H1 (cell line): ENCODE results near the gene ZYG11B. TPM values are rescaled to one million over a fixed set of nuclear protein-coding genes. Genes with fewer than 3 reads are reported as not detected.

Experiments
- CTCF ChIA-PET: fragments of 300-600 bp; sonication (Branson Sonifier 250); formaldehyde crosslinking; loops from one replicate; lab custom pipeline; 2021; ENCODE audit not compliant: partially characterized antibody; lab: Charles Lee
- POLR2A ChIA-PET: fragments of 300-600 bp; sonication (Branson Sonifier 250); formaldehyde crosslinking; loops from one replicate; lab custom pipeline; 2021; ENCODE audit warnings: inconsistent platforms; ENCODE audit not compliant: partially characterized antibody; lab: Charles Lee
- DNase-seq, 2 experiments: peaks; one replicate each; pipeline versions ENCODE4 v3.0.0 to v3.0.0-alpha.2; 2010 to 2022; ENCODE audit warnings: low spot score in 2 of 2, low read depth in 1 of 2, mixed read lengths in 1 of 2
- FAIRE-seq: peaks from 2 replicates; lab custom pipeline; 2011; peaks lifted over from hg19 to GRCh38; lab: Jason Lieb, UNC
- H2AFZ ChIP-seq: 2 replicates; pipeline ENCODE4 v1.8.1; 2012; ENCODE audit warnings: low read length, inconsistent platforms
- H2AK5ac ChIP-seq: 2 replicates; pipeline ENCODE4 v1.6.1; 2013; ENCODE audit warnings: low read depth, low read length
- H2BK120ac ChIP-seq: replicated peaks from 2 replicates; pipeline ENCODE3; 2013; ENCODE audit warnings: low read depth, low read length, inconsistent platforms
- H2BK12ac ChIP-seq: 2 replicates; pipeline ENCODE4 v1.6.1; 2013; ENCODE audit warnings: low read depth, low read length
- H2BK15ac ChIP-seq: 2 replicates; pipeline ENCODE4 v1.6.1; 2013; ENCODE audit warnings: low read length
- H2BK20ac ChIP-seq: 2 replicates; pipeline ENCODE4 v1.6.1; 2013; ENCODE audit warnings: low read length
- H2BK5ac ChIP-seq: 2 replicates; pipeline ENCODE4 v1.6.1; 2013; ENCODE audit warnings: low read depth, low read length
- H3K14ac ChIP-seq: 2 replicates; pipeline ENCODE4 v1.6.1; 2013; ENCODE audit warnings: inconsistent platforms; ENCODE audit not compliant: insufficient read length
- H3K18ac ChIP-seq: 2 replicates; pipeline ENCODE4 v1.6.1; 2013; ENCODE audit warnings: low read length; ENCODE audit errors: extremely low read depth
- H3K23ac ChIP-seq: 2 replicates; pipeline ENCODE4 v1.6.1; 2013; ENCODE audit warnings: inconsistent platforms; ENCODE audit not compliant: insufficient read length
- H3K23me2 ChIP-seq: 2 replicates; pipeline ENCODE4 v1.6.1; 2013; ENCODE audit warnings: low read depth, low read length
- H3K27ac ChIP-seq: 2 replicates; pipeline ENCODE4 v1.6.1; 2011; ENCODE audit warnings: low read depth, low read length, inconsistent platforms
- H3K27me3 ChIP-seq, 4 experiments: replicated peaks in 1 of 4; 1 replicate in 1 of 4; 2 replicates in 3 of 4; pipeline versions ENCODE4 v1.6.1 to v1.8.1; 2011 to 2013; ENCODE audit warnings: low read length in 3 of 4, mild to moderate bottlenecking in 3 of 4, inconsistent platforms in 2 of 4, mixed read lengths in 2 of 4, moderate library complexity in 1 of 4; ENCODE audit not compliant: control insufficient read depth in 3 of 4, insufficient read depth in 3 of 4; ENCODE audit errors: extremely low read depth in 1 of 4
- H3K36me3 ChIP-seq, 4 experiments: 2 replicates each; pipeline versions ENCODE4 v1.6.1 to v1.8.1; 2011 to 2013; ENCODE audit warnings: mild to moderate bottlenecking in 4 of 4, low read length in 3 of 4, moderate library complexity in 2 of 4, control low read depth in 1 of 4, inconsistent platforms in 1 of 4; ENCODE audit not compliant: insufficient read depth in 4 of 4, control insufficient read depth in 2 of 4
- H3K4ac ChIP-seq: replicated peaks from 2 replicates; pipeline ENCODE3; 2013; ENCODE audit warnings: low read length, low read depth, mixed read lengths, inconsistent platforms; ENCODE audit not compliant: insufficient read length
- H3K4me1 ChIP-seq, 4 experiments: replicated peaks in 1 of 4; 1 replicate in 1 of 4; 2 replicates in 3 of 4; pipeline versions ENCODE4 v1.6.1 to v1.8.1; 2011 to 2013; ENCODE audit warnings: low read length in 3 of 4, inconsistent platforms in 2 of 4, mixed read lengths in 1 of 4; ENCODE audit not compliant: insufficient read depth in 4 of 4, control insufficient read depth in 3 of 4
- H3K4me2 ChIP-seq, 2 experiments: 2 replicates each; pipeline versions ENCODE4 v1.6.1 to v1.8.1; 2011 to 2013; ENCODE audit warnings: low read depth in 2 of 2, low read length in 2 of 2, control low read depth in 1 of 2, inconsistent platforms in 1 of 2, mild to moderate bottlenecking in 1 of 2; ENCODE audit not compliant: insufficient read depth in 1 of 2
- H3K4me3 ChIP-seq, 4 experiments: fragments of 200-600, 300-600 bp in 1 of 4; sonication (generic), shearing (Covaris generic), sonication (Bioruptor Twin) in 1 of 4; 2 replicates each; pipeline versions ENCODE4 v1.5.1 to v1.8.1; 2011 to 2016; ENCODE audit warnings: low read length in 4 of 4, low read depth in 3 of 4, control low read depth in 2 of 4, inconsistent platforms in 2 of 4, mild to moderate bottlenecking in 2 of 4, mixed read lengths in 1 of 4, moderate library complexity in 1 of 4; ENCODE audit not compliant: insufficient read depth in 2 of 4; ENCODE audit errors: extremely low read depth in 1 of 4
- H3K56ac ChIP-seq: replicated peaks from 2 replicates; pipeline ENCODE3; 2013; ENCODE audit warnings: low read depth, mild to moderate bottlenecking, mixed read lengths, low read length, inconsistent platforms; ENCODE audit not compliant: insufficient read length
- H3K79me1 ChIP-seq: 2 replicates; pipeline ENCODE4 v1.6.1; 2013; ENCODE audit warnings: low read depth, low read length, control low read depth
- H3K79me2 ChIP-seq, 2 experiments: 2 replicates each; pipeline versions ENCODE4 v1.6.1 to v1.8.1; 2012 to 2013; ENCODE audit warnings: low read length in 2 of 2, mild to moderate bottlenecking in 2 of 2, inconsistent platforms in 1 of 2; ENCODE audit not compliant: insufficient read depth in 2 of 2, control insufficient read depth in 1 of 2
- H3K9ac ChIP-seq, 4 experiments: replicated peaks in 1 of 4; 1 replicate in 1 of 4; 2 replicates in 3 of 4; pipeline versions ENCODE4 v1.6.1 to v1.8.1; 2011 to 2013; ENCODE audit warnings: low read depth in 3 of 4, low read length in 3 of 4, control low read depth in 2 of 4, mild to moderate bottlenecking in 2 of 4, moderate library complexity in 2 of 4, inconsistent platforms in 1 of 4; ENCODE audit errors: extremely low read depth in 1 of 4
- H3K9me3 ChIP-seq, 2 experiments: 2 replicates each; pipeline versions ENCODE4 v1.6.1 to v1.8.1; 2012 to 2013; ENCODE audit warnings: mild to moderate bottlenecking in 2 of 2, moderate library complexity in 2 of 2, control low read depth in 1 of 2, inconsistent platforms in 1 of 2, low read depth in 1 of 2, low read length in 1 of 2, mixed read lengths in 1 of 2; ENCODE audit not compliant: insufficient read depth in 2 of 2
- H4K20me1 ChIP-seq, 2 experiments: replicated peaks in 1 of 2; 2 replicates each; pipeline versions ENCODE3 to v1.8.1; 2011 to 2013; ENCODE audit warnings: inconsistent platforms in 2 of 2, low read length in 2 of 2, mild to moderate bottlenecking in 1 of 2; ENCODE audit not compliant: insufficient read depth in 2 of 2, control insufficient read depth in 1 of 2
- H4K5ac ChIP-seq: 2 replicates; pipeline ENCODE4 v1.6.1; 2013; ENCODE audit warnings: low read length, low read depth, mixed read lengths, inconsistent platforms; ENCODE audit not compliant: insufficient read length
- H4K8ac ChIP-seq: 2 replicates; pipeline ENCODE4 v1.8.0; 2013; ENCODE audit warnings: mild to moderate bottlenecking, moderate library complexity, low read length, inconsistent platforms; ENCODE audit not compliant: insufficient read depth; ENCODE audit errors: extremely low read depth
- H4K91ac ChIP-seq: replicated peaks from 2 replicates; pipeline ENCODE3; 2013; ENCODE audit warnings: low read length, mixed read lengths, inconsistent platforms; ENCODE audit not compliant: insufficient read length
- BRCA1 ChIP-seq: IDR thresholded peaks from 2 replicates; pipeline ENCODE4 v1.6.1; 2012; ENCODE audit warnings: low read depth, low read length, improper control_type of control experiment
- CEBPB ChIP-seq: IDR thresholded peaks from 2 replicates; pipeline ENCODE4 v1.6.1; 2012; ENCODE audit warnings: low read depth, low read length
- MAX ChIP-seq: IDR thresholded peaks from 2 replicates; pipeline ENCODE4 v1.6.1; 2012; ENCODE audit warnings: inconsistent platforms
- PHF8 ChIP-seq: fragments of 200-600 bp; sonication (generic); conservative IDR thresholded peaks from 2 replicates; pipeline ENCODE4 v1.7.1; 2012; ENCODE audit warnings: low read depth, mild to moderate bottlenecking, inconsistent platforms, low read length, moderate library complexity
- SAP30 ChIP-seq: fragments of 300-600 bp; sonication (generic); IDR thresholded peaks from 2 replicates; pipeline ENCODE4 v1.7.1; 2012; ENCODE audit warnings: low read length, moderate library complexity, mild to moderate bottlenecking, inconsistent platforms; ENCODE audit not compliant: insufficient read depth, insufficient replicate concordance
- SIX5 ChIP-seq: IDR thresholded peaks from 2 replicates; pipeline ENCODE4 v1.6.1; 2011; ENCODE audit warnings: mild to moderate bottlenecking, low read depth, low read length
- SP4 ChIP-seq: IDR thresholded peaks from 2 replicates; pipeline ENCODE4 v1.6.1; 2012; ENCODE audit warnings: low read length, inconsistent platforms
- ZNF274 ChIP-seq: IDR thresholded peaks from 2 replicates; pipeline ENCODE4 v1.7.0; 2012; ENCODE audit warnings: low read length, borderline replicate concordance; ENCODE audit errors: extremely low read depth
- WGBS, 2 experiments: shearing (Covaris generic) in 1 of 2; methylation state at CpG; one replicate each; pipeline versions ENCODE4 v1.1.6 to v1.1.7; 2013 to 2015; ENCODE audit warnings: low lambda C conversion rate in 2 of 2, mixed read lengths in 2 of 2, inconsistent platforms in 1 of 2, low coverage in 1 of 2, missing lambda C conversion rate in 1 of 2; ENCODE audit not compliant: insufficient replicate concordance in 2 of 2, insufficient coverage in 1 of 2, insufficient read length in 1 of 2; ENCODE audit errors: extremely low coverage in 1 of 2, missing lambda C conversion rate in 1 of 2; 5-methylcytosine and 5-hydroxymethylcytosine counted together
- polyA plus RNA-seq, 7 experiments: library from polyadenylated mRNA; depleted of rRNA in 3 of 7; stranded (reverse) in 5 of 7; unstranded in 2 of 7; fragments of >200 nt in 5 of 7; fragments of 200-250 nt in 2 of 7; gene quantifications; 1 replicate in 5 of 7; 2 replicates in 1 of 7; 4 replicates in 1 of 7; pipeline versions ENCODE4 v1.2.1 to v1.2.3, GENCODE V29; 2011 to 2013; ENCODE audit warnings: missing spikeins in 2 of 7, mixed read lengths in 2 of 7
- total RNA-seq: library from RNA; stranded (reverse); fragmentation: NEBNext Ultra II Directional; extraction: Animal tissue kit (Norgen Biotek cat#: 25700); gene quantifications from 2 replicates; pipeline ENCODE4 v1.2.1, GENCODE V29; 2021

The ZYG11B gene
- total and polyA plus RNA-seq, 2 of the 8 experiments (the other 6 are each of a cell fraction or from before 2014, with no cell fraction given): 4.4 to 20.9 TPM

- no peak for FAIRE-seq
- WGBS, 2 experiments: 88% methylated on average over 4 of the region's 4 CpGs; no CpG with 5 or more reads in 1 of the 2 experiments
Observed at GRCh38 chr1:52850951-52851350, 124.7 kb downstream of the ZYG11B start.

More at GRCh38 chr1:52850951-52851350, 124.7 kb downstream of the ZYG11B start:
- Histone ChIP-seq H3K4me3 (no peak overlapping the region), H2BK12ac (no peak overlapping the region), H3K4ac (no peak overlapping the region), H4K5ac (no peak overlapping the region), H3K27ac (no peak overlapping the region), H3K23ac (no peak overlapping the region), H2BK20ac (no peak overlapping the region), H3K18ac (no peak overlapping the region), H3K79me2 (no peaks in the 10 kb centered on the region), H3K27me3 (no peaks in the 10 kb centered on the region)
- POLR2A ChIA-PET: interaction anchor here (1.0 to 1.1 kb wide), 2 partner anchors 25 to 54 kb away, joined by 3 to 4 read pairs; no protein-coding TSS in a partner anchor
- TF ChIP-seq SAP30 (no peak), PHF8 (no peak), SIX5 (no peak), BRCA1 (no peak), CEBPB (no peak), ZNF274 (no peak), MAX (no peak), SP4 (no peak)
- TF ChIP-seq, all 59 proteins: peak for 0
- H4K20me1 ChIP-seq: no peaks in the 10 kb centered on the region
- H2BK5ac ChIP-seq: no peak overlapping the region
- no peaks in the 10 kb centered on the region for H3K23me2 ChIP-seq
- CTCF ChIA-PET: interaction anchor here (0.9 to 1.5 kb wide), 3 partner anchors 11 to 540 kb away, joined by 3 to 4 read pairs (median 3); no protein-coding TSS in a partner anchor
- no peak overlapping the region for H2AK5ac ChIP-seq
- no peak overlapping the region for H4K91ac ChIP-seq
- H2AFZ ChIP-seq: no peak overlapping the region
- H3K9ac ChIP-seq: no peak overlapping the region
- H3K4me1 ChIP-seq: no peaks in the 10 kb centered on the region
- no peak overlapping the region for H3K14ac ChIP-seq
- no peak overlapping the region for H2BK15ac ChIP-seq
- no peak overlapping the region for H2BK120ac ChIP-seq
- H3K79me1 ChIP-seq: no peaks in the 10 kb centered on the region
- H3K9me3 ChIP-seq: no peaks in the 10 kb centered on the region
- no peaks in the 10 kb centered on the region; a peak in 1 of 8 replicates for H3K36me3 ChIP-seq
- no peak overlapping the region for H3K56ac ChIP-seq
- DNase-seq: no peak
- H3K4me2 ChIP-seq: no peak overlapping the region
- no peak overlapping the region for H4K8ac ChIP-seq
